Endometrial microvascular endothelial cells (primary cell): ENCODE measurements around the gene FAM98C. TPM values are rescaled to one million over a fixed set of nuclear protein-coding genes. Genes with fewer than 3 reads are reported as not detected.
"Not testable (repeated sequence)": the region's sequence is repeated elsewhere in the genome, so short reads cannot be mapped to it uniquely, and the experiment has no call there.

ENCODE experiments used
- in situ Hi-C: cut with HindIII; loops from 2 replicates; pipeline ENCODE4 v1.10.0; 2017; ENCODE audit warnings: low sequenced_read_pairs, low pct_unique_long_range_greater_than_20kb; ENCODE audit errors: inconsistent ontology term
- total RNA-seq: library from RNA; depleted of rRNA; stranded (reverse); fragments of >200 nt; gene quantifications from one replicate; pipeline ENCODE4 v1.2.3, GENCODE V29; 2015; ENCODE audit errors: inconsistent ontology term

FAM98C gene
- 12.9 TPM for total RNA-seq

DNA sequence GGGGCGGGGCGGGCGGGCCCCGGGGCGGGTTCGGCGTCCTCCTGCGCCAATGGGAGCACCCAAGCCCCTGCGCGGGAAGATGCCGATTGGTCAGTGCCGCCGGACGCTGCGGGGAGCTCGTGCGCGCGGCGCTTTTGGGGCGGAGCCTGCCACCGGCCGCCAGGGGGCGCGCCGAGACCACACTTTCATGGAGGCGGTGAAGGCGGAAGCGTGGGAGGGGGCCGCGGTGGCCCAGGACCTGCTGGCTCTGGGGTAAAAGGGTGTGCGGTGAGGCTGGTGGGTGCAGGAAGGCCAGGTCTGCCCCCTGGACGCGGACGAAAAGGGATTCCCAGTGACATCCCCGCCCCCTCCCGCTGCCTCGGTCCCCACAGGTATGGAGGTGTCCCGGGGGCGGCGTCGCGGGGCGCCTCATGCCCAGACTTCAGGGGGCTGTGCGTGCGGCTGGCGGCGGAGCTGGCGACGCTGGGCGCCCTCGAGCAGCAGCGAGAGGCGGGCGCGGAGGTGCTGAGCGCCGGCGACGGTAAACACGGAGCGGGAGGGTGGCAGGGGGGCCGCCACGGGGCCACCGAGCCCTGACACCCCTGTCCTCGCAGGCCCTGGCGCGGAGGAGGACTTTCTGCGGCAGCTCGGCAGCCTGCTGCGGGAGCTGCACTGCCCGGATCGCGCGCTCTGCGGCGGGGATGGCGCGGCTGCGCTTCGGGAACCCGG lies at the start of gene FAM98C:
Gene FAM98C (plus strand): TSS at position 127 of the 708 bp plus-strand sequence. CDS start 61 bp downstream, at position 188.
- in situ Hi-C loops = no loop called here

DNA sequence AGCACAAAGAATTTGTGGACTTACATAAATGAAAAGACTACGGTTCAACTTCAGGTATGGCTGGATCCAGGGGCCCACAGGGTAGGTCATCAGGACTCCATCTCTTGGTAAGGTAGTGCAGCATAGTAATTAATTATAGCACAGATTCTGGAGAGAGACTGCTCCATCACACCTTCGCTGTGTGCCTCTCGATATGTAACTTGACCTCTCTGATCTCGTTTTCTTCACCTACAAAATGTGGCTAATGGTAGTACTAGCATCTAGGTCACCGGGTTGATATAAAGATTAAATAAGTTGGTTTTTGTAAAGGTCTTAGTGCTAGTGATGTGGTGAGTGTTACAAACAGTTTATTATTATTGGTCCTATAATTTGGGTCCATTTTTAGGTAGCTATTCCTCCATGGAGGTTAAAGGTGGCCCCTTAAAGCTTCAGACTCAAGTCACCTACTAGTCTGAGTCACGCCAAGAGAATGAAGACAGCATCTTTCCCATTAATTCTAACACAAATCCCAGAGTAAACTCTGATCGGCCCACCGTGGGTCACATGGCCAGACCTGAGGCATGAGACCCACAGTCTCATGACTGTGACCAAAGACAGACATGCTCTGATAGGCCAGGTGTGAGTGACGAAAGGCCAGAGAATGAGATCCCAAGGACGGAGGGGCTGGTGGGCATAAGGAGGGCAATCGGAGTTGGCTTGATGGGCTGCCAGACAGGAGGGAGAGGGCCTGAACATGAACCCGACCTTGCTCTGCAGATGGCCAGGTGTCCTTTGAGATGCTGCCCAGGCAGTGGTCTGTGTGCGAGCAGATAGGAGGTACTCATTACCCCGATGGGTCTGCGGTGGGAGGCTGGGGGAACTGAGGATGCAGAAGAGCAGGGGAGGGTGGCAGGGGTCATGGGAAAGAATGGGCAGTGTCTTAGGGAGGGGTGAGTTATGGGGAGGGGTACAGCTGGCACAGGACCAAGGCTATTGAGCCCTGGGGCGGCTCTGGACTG lies 46.9 kb upstream of the FAM98C start:
- in situ Hi-C loops = no loop called here

DNA sequence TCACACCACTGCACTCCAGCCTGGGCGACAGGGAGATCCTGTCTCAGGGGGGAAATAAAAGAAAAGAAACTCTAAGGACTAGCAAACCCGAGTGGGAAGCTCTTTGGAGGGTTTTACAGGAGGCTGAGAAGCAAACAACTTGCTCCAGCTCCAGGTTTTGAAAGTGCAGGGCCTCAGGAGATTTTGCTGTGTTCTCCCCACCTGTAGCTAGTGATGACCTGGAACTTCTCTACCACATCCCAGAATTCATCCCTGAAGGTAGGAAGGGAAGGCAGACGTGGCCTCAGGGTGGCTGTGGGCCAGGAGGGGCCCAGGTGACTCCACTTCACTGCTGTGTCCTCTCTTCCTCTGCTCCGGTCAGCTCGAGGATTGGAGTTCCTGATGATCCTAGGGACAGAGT lies 44.8 kb upstream of the FAM98C start:
- in situ Hi-C loops = no loop called here

DNA sequence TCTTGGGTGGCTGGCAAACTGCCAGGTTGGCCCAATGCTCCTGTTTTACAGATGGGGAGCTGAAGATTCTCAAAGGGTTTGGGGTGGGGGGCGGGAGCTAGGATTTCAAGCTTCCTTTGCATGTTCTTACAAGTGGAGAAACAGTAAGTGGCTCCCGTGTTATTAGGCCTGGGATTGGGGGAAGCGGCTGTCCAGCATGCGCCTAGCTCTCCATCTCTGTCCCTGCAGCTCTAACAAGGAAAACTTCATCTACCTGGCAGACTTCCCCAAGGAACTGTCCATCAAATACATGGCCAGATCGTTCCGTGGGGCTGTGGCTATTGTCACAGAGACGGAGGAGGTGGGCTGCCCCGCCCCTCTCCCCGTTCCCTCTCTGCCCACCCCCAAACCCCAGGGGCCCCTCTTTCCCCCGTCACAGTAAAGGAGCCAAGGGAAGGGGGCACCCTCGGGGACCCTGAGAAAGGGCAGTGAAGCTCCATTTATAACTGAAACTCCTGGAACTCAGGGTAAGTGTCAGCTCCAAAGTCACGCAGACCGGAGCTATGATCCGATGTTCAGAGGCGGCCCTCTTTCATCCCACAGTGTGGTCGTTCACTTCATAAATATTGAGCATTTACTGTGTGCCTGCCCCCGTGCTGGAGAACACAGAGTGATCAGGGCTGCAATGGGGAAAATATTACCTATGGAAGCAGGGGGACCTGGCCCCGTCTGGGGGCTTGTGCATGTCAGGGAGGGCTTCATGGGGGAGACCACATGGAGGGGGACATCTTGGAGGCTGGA lies 43.5 kb upstream of the FAM98C start:
- in situ Hi-C loops = no loop called here

DNA sequence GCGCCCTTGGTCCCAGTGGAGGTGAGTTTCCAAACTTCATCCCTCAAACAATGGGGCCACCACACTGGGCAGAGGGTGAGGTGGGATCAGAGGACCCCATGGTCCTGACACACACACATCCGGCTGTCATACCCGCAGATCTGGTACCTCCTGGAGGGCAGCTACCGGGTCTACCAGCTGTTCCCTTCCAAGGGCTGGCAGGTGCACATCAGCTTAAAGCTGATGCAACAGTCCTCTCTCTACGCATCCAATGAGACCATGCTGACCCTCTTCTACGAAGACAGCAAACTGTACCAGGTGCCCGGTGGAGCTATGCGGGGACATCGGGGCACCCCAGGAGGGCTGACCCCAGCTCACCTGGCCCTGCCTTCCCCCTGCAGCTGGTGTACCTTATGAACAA lies 42.5 kb upstream of the FAM98C start:
- in situ Hi-C loops = no loop called here

DNA sequence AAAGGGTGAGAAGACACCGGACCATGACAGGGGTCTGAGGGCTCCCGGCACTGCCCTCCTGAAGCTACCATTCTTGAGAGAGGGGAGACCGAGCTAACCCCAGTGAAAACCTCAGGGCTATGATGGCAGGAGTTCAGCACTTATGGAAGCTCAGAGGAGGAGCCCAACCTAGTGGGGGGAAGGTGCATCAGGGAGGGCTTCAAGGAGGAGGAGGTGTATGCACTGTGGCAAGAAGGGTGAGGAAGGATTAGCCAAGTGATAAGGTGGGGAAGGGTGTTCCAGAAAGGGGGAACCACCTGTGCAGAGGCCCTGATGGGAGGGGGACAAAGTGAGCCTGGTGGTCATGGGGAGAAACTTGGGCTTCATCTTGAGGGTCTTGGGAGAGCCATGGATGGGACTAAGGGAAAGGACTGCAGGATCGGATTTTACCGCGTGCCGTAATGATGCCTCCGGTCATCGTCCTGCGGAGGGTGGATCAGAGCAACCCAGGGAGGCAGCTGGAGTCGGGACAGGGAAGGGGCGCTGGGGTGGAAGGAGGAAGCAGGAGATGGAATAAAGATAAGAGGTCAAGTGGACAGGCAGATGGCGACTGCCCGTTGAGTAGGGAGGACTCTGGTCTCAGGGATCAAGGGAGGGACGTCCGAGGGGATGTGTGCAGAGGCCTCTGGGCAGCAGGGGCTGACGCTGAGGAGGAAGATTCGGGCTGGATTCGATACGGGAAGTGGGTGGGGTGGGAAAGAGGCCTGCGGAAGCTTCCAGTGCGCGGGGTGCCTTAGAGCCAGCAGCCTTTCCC lies 41.9 kb upstream of the FAM98C start:
- in situ Hi-C loops = no loop called here

DNA sequence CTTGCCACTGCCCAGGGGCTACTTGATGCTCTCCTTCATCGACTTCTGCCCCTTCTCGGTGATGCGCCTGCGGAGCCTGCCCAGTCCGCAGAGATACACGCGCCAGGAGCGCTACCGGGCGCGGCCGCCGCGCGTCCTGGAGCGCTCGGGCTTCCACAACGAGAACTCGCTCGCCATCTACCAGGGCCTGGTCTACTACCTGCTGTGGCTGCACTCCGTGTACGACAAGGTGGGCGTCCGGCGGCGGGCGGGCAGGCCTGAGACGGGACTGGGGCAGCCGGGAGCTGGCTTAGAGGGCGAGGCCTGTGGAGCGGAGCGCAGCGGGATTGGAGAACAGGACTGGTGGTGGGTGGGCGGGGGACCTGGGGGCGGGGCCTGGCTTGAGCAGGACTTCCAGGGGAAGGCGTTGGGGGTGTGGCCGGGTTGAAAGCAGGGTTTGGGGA lies 41.2 kb upstream of the FAM98C start:
- in situ Hi-C loops = no loop called here

DNA sequence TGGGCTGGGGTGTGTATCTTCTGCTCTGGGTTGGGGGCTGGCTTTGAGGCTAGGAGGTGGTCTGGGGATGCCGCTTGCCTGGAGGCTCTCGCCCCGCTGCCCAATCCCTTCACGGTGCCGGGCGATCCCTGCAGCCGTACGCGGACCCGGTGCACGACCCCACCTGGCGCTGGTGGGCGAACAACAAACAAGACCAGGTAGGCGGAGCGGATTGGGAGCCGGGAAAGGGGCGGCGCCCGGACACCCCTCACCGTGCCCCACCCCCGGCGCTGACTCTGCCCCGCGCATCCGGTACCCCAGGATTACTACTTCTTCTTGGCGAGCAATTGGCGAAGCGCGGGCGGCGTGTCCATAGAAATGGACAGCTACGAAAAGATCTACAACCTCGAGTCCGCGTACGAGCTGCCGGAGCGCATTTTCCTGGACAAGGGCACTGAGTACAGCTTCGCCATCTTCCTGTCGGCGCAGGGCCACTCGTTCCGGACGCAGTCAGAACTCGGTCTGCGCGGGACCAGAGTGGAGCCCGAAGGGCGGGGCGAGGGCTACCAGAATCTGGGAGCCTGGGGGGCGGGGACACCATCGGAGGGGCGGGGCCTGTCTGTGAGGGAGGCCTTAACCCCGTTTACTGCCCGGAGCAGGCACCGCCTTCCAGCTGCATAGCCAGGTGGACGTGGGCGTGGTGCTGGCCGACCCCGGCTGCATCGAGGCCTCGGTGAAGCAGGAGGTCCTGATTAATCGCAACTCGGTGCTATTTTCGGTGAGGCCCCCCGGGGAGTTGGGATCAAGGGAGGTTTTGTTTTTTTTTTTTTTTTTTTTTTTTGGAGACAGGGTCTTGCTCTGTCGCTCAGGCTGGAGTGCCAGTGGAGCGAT lies 40.6 kb upstream of the FAM98C start:
- in situ Hi-C loops = no loop called here

DNA sequence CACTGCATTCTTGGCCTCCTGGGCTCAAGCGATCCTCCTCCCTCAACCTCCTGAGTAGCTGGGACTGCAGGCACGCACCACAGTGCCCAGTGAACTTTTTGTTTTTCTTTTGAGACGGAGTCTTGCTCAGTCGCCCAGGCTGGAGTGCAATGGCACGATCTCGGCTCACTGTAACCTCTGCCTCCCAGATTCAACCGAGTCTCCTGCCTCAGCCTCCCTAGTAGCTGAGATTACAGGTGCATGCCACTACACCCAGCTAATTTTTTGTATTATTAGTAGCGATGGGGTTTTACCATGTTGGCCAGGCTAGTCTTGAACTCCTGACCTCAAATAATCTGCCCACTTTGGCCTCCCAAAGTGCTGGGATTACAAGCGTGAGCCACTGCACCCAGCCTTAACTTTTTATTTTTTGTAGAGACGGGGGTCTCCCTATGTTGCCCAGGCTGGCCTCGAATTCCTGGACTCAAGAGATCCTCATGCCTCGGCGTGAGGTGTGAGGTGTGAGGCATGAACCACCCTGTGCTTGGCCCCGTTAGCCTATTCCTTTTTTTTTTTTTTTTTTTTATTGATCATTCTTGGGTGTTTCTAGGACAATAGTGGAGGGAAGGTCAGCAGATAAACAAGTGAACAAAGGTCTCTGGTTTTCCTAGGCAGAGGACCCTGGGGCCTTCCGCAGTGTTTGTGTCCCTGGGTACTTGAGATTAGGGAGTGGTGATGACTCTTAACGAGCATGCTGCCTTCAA lies 39.8 kb upstream of the FAM98C start:
- in situ Hi-C loops = not testable (repeated sequence)

DNA sequence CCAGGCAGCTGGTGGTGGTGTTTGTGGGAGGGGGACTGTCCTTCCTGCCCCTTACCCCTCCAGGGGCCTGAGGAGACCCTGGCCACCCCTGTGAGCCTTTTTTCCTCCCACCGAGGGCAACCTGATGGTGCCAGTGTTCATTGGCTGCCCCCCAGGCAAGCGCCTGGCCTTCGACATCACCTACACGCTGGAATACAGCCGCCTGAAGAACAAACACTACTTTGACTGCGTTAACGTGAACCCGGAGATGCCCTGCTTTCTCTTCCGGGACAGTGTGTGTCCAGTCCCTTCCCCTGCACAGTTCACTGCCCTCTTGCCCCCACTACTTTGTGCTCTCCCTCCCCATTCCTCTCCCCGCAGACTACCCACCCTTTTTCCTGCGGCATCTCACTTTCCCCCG lies 35.9 kb upstream of the FAM98C start:
- in situ Hi-C loops = no loop called here

DNA sequence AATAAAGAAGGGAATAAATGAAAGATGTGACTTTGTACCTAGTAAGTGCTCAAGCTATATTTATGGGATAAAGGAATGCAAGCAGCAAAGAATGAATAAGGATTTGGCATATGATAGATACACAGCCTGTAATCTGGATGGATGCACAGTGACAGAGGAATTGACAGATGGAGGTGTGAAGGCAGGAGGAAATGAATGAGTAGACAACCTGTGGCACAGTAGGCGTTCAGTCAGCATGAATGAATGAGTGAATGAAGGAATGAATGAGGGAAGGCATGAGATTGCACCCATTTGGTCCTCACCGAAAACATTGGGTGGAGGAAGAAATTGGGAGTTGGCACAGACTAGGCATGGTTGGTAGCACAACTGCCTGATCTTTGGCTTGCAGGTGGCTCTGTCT lies 33.3 kb upstream of the FAM98C start:
- in situ Hi-C loops = no loop called here

DNA sequence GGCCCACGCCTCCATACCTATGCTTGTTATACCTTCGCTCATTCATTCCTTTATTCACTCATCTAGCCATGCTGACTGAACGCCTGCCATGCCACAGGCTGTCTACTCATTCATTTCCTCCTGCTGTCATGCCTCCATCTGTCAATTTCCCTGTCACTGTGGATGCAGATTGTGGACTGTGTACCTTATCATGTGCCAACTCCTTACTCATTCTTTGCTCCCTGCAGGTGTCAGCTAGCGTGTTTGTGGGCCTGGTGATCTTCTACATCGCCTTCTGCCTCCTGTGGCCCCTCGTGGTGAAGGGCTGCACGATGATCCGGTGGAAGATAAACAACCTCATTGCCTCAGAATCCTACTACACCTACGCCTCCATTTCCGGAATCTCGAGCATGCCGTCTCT lies 32.6 kb upstream of the FAM98C start:
- in situ Hi-C loops = no loop called here

DNA sequence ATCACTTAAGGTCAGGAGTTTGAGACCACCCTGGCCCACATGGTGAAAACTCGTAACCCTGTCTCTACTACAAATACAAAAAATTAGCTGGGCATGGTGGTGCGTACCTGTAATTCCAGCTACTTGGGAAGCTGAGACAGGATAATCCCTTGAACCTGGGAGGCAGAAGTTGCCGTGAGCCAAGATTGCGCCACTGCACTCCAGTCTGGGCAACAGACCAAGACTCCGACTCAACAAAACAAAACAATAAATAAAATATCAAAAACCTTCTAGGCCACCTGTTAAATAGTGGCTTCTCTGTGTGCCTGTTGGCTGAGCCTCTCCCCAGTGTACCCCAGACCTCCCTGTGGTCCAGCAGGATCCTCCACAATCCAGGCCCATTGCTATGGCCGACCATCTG lies 31.8 kb upstream of the FAM98C start:
- in situ Hi-C loops = no loop called here

DNA sequence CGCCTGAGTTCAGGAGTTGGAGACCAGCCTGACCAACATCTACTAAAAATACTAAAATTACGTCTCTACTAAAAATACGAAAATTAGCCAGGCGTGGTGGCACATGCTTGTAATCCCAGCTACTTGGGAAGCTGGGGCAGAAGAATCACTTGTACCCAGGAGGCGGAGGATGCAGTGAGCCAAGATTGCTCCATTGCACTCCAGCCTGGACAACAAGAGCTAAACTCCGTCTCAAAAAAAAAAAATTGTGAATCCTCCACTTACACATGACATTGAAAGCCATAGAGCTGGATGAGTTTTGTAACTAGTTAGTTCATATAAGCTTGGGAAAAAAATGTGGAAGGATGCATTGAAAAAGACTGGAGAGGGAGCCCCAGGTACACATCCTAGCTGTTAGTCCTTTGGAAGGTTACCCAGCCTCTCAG lies 29.0 kb upstream of the FAM98C start:
- in situ Hi-C loops = no loop called here

DNA sequence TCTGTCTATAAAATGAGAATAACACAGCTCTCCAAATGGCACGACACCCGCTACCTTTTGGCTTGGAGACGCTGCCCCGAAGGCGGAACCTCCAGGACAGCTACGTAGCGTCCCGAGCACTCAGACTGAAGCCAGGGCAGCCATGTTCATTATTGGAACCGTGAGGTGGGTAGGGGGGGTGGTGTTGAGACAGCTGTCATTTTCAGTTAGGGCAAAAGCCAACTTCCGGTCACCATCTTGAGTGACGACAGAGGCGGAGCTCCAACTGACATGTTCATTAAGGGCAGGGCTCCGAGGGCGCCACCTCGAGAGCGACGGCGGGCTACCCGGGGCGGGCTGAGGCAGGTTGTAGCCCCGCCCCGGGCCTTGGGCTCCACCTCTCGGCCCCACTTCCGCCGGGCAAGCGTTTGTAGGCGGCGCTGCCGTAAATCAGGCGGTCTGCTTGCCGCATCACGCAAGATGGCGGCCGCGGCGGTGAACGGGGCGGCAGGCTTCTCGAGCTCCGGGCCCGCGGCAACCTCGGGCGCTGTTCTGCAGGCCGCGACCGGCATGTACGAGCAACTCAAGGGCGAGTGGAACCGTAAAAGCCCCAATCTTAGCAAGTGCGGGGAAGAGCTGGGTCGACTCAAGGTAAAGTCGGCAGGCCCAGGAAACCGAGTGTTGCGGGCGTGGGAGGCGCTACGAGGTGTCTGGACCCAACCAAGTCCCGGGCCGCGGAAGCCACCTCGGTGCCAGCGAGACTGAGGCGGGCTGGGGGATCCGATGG lies 28.4 kb upstream of the FAM98C start, which contains the start of gene PSMD8:
Gene PSMD8 (plus strand): TSS at position 240 of the 766 bp plus-strand sequence. CDS start 31 bp downstream, at position 271.
- in situ Hi-C loops = no loop called here

DNA sequence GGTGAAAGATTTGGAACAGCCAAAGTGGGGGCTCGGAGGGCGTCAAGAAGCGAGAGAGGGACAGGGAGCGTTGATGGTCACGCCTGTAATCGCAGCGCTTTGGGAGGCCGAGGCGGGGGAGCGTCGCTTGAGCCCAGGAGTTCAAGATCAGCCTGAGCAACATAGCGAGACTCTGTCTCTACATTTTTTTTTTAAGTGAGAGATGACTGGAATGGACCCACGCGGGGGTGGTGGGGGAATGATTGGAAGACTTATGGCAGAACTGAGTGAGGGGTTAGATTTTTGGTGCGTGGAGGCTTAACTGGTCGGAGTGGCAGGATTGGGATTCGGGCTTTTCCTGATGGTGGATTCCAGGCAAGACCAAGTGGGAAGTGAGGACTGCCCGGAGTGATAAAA lies 27.8 kb upstream of the FAM98C start:
- in situ Hi-C loops = no loop called here
